C4-2B (cell line): ENCODE results near the gene AIFM2.

ENCODE experiments used
- CTCF ChIP-seq: fragments of 450-650 bp; conservative IDR thresholded peaks from 2 replicates; pipeline ENCODE4 v1.5.1; 2017; ENCODE audit warnings: mild to moderate bottlenecking
- ZFX ChIP-seq: fragments of 450-650 bp; IDR thresholded peaks from 2 replicates; pipeline ENCODE4 v1.6.1; 2017

- no peak for TF ChIP-seq CTCF
- no peak for TF ChIP-seq ZFX
These were observed 41.6 kb upstream of the AIFM2 start for GRCh38 chr10:70174058-70174741.
